GM23338 (cell line): ENCODE measurements around the gene BCL10.

Experiments used
- EZH2 ChIP-seq: fragments of 200-600 bp; sonication (generic); IDR thresholded peaks from one replicate; pipeline ENCODE4 v1.8.0; 2017; ENCODE audit warnings: antibody characterized with exemption, mild to moderate bottlenecking, low read depth; ENCODE audit not compliant: unreplicated experiment
- EZH2phosphoT487 ChIP-seq: fragments of 200-600 bp; sonication (generic); IDR thresholded peaks from one replicate; pipeline ENCODE4 v1.8.1; 2018; ENCODE audit warnings: antibody characterized with exemption; ENCODE audit not compliant: unreplicated experiment
- POLR2AphosphoS5 ChIP-seq: IDR thresholded peaks from 2 replicates; pipeline ENCODE4 v1.6.1; 2016; ENCODE audit warnings: antibody characterized with exemption, low read depth
- REST ChIP-seq: IDR thresholded peaks from one replicate; pipeline ENCODE4 v1.6.1; 2018; ENCODE audit warnings: antibody characterized with exemption; ENCODE audit not compliant: unreplicated experiment
- STAT1 ChIP-seq: IDR thresholded peaks from one replicate; pipeline ENCODE4 v1.6.1; 2016; ENCODE audit warnings: antibody characterized with exemption; ENCODE audit not compliant: unreplicated experiment
- TF ChIP-seq, protein P1 (sequence below), 2 experiments: fragments of 200-600 bp in 1 of 2; sonication (generic) in 1 of 2; conservative IDR thresholded peaks; 2 replicates each; pipeline versions ENCODE4 v1.5.1 to v1.6.1; 2016 to 2017; ENCODE audit warnings: antibody characterized with exemption in 2 of 2, low read depth in 2 of 2, mild to moderate bottlenecking in 2 of 2, moderate library complexity in 1 of 2

DNA sequence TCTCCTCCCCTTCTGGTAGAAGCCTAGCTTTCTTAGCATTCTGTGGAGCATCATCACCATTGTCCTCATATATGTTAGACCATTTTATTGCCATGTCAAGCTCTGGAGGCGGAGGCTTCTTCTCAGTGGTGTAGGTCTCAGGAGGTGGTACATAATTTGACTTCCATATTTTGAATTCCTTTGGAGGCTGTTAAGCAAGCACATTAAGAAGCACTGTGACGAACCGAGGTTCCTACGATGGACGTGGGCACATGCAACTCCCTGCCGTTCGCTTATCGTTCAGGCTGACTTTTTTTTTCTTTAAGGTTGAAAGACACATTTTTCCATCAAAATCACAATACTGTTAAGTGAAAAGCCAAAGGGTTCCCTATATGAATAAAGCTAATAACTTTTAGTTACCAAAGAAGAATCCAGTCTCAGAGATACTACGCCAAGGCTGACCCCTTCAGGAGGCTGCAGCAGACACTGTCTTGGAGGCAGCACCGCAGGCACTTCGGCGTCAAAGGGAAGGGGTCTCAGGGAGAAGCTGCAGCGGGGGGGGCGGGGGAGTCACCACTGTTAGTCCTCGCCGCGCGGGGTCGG, 17.8 kb downstream of the BCL10 start:
- TF ChIP-seq, protein P1, sequence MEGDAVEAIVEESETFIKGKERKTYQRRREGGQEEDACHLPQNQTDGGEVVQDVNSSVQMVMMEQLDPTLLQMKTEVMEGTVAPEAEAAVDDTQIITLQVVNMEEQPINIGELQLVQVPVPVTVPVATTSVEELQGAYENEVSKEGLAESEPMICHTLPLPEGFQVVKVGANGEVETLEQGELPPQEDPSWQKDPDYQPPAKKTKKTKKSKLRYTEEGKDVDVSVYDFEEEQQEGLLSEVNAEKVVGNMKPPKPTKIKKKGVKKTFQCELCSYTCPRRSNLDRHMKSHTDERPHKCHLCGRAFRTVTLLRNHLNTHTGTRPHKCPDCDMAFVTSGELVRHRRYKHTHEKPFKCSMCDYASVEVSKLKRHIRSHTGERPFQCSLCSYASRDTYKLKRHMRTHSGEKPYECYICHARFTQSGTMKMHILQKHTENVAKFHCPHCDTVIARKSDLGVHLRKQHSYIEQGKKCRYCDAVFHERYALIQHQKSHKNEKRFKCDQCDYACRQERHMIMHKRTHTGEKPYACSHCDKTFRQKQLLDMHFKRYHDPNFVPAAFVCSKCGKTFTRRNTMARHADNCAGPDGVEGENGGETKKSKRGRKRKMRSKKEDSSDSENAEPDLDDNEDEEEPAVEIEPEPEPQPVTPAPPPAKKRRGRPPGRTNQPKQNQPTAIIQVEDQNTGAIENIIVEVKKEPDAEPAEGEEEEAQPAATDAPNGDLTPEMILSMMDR (conservative IDR thresholded peaks at IDR 0.05; ENCODE audit: low read depth in 2 of 2): peak; percentile 26 to 39
- TF ChIP-seq EZH2phosphoT487 (no peak), POLR2AphosphoS5 (no peak), REST (no peak), EZH2 (no peak), STAT1 (no peak)
